Stimulated activated CD8-positive, alpha-beta memory T cell treated with anti-CD3 and anti-CD28 coated beads, Interleukin-4, amount 100 ng/mL, for 1 hour (primary cell): ENCODE data around the gene MAT2B.

Experiments
- DNase-seq, 2 donors: peaks; one replicate each; pipeline ENCODE4 v3.0.0-alpha.2; 2020; ENCODE audit warnings: low read depth in 2 of 2, low spot score in 1 of 2

MAT2B gene

DNA sequence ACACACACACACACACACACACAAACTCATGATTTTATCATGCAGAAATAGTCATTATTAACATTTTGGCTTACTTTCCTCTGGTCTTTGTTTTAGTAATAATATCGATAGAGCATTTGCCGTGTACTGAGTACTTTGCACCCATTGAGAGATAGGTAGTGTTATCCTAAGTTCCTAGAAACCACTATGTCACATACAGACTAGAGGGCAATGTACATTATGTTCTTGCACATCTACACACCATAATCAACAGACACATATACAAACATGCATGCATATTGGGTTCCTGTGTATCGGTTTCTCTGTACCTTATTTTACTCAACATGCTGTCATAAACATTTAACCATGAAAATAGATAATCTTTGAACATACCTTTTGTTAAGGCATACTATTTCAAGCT, 45.7 kb downstream of the MAT2B start:
- no peak for DNase-seq

DNA sequence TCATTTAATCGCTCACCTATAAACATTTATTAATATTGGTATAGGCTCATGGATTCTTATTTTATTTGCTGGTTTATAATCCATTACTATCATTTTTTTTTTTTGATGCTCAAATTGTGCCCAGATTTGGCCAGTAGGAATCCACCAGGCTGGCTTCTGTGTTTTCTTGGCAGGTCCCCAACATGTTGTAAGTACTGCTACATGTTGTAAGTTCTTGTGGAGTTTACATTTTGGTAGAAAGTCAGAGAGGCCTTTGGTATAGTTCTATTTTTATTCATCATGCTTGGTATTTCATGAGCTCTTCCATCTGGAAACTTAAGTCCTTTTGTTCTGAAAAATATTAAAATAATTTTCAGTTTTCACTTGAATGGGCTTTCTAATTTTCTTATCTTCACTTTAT, 47.1 kb downstream of the MAT2B start:
- DNase-seq = no peak

DNA sequence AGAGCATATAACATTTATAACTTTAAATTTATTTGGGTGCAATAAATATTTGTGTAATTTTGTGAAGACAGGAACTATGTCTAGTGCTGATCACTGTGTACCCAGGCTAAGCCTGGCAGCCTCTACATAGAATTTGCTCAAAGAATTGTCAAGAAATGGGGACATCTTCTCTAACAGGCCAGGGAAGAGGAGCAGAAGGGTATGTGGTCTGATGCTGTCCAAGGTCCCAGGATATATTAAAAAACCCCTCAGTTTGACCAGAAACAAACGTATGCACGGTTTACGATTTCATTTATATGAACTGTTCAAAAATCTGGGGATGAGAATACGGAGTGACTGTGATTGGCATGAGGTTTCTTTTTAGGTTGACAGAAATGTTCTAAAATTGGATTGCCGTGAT, 55.9 kb downstream of the MAT2B start:
- no peak for DNase-seq

DNA sequence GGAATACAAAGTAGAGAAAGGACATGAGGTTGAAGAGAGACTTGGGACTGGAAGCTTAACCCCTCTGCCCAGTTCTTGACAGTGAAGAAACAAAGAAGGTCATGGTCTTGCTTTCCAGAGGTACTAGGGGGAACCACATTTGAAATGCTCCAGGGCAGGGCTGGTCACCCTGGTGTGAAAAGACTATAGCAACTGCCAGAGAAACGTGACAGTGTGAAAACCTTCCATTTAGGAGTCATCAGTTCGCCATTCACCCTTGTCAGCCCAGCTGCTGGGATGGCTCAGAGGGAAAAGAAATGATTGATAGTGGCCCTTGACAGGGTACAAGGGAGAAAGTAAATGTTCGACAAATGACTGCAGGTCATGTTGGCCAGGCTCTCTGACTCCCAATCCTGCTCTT, 56.7 kb downstream of the MAT2B start:
- no peak for DNase-seq

DNA sequence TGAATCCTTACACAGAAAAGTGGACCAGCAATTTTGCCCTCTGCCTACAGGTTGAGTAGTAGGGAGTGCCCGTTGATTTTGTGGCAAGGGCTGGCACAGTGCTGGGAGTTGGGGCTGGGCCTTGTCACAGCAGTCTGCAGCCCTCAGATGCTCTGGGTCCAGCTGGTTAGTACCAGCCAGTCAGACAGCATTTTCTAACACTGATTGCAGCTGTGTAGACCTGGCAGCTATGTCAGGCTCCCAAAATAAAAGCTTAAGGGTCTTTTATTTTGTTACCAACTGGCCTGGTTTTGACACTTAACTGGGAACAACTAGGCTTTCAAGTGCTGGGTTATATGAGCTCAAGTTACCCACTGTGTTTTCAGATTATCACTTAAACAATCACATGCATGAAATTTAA, 57.7 kb downstream of the MAT2B start:
- DNase-seq = no peak

DNA sequence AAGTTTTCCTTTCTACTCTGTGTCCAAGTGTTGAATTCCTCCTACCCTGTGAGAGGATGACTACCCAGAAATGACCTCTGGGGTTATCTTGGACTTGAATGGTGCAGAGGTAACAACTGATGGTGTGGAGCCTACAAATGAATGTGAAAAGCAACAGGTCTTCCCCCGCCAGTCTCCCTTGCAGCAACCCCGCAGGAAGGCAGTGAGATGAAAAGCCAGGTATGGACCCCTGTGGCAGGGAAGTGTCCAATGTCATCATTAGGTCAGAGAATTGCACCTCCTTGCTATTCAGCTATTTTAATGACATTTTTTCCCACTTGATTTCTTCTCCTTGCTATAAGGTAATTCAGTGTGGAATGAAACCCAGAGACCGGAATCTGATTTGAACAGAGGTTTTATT, 58.5 kb downstream of the MAT2B start:
- no peak for DNase-seq

DNA sequence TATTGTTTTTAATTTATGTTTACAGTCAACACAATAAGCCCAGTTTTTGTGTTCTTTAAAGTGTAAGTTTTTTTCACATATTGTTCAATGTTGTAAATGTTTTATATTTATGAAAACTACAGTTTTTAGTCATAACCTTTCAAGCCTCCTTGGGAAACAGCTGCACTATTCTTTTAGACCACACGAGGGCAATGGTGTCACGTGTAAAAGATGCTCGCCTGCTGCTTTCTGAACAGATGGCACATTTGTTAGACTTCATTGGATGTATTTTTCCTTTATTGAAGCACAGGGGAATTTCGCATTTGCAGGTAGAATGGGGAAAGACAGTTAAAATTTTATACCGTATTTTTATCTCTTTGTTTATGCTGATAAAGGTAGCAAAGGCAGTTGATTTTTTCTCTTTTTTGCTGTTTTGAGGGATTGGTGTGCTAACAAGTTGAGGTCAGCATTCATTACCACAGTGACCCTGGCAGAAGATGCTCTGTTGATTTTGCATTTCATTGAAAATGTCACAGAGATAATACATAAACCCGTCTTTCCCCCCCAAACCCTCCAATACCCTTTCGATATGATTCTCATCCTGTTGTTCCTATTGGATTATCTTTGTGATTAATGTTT, 59.0 kb downstream of the MAT2B start:
- peak; percentile 17 to 28 for DNase-seq

DNA sequence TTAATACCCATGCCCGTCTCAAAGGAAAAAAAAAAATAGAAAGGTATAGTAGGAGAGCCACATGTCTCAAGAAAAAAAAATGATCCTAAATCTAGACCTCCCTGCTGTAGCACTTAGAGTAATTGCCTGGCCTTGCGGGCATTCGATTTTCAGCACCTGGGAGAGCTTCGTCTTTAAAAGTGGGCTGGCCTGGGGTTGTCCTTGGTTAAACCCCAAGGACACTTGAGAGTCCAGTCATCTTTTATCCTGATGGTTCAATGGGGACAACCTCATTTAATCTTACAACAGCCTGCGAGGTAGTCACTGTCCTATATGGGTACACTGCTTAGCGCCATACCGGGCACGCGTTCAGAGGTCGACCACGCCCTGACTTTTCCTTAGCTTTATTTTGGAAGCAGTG, 60.1 kb downstream of the MAT2B start:
- DNase-seq = no peak

DNA sequence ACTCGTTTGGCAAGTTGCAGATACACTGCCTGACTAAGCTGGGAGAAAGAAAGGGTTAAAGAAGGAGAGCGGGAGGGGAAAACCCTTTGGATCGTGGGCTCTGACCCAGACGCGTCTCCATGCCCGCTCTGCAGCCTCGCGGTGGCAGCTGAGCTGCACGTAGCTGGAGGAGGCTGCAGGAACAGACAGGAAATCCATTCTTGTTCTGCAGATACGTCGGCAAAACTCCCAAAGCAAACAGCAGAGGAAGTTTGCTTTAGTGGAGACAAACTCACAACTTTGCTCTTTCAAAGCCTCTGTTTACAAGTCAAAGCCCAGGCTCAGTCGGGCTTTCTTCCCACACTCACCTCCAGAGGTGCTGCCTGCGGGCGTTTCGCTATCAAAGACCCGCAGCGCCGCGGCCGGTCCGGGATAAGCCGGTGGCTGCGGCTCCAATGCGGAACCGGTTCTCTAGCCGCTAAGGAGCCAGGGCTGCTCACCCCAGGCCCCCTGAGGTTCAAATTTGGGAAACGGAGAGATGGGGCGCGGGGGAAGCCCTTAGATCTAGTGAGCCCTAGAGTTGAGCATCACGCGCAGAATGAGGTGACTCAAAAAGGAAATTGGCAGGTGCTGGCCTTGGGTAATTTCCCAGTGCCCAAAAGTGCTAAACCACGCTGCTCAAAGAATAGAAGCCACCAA, 60.7 kb downstream of the MAT2B start:
- no peak for DNase-seq

DNA sequence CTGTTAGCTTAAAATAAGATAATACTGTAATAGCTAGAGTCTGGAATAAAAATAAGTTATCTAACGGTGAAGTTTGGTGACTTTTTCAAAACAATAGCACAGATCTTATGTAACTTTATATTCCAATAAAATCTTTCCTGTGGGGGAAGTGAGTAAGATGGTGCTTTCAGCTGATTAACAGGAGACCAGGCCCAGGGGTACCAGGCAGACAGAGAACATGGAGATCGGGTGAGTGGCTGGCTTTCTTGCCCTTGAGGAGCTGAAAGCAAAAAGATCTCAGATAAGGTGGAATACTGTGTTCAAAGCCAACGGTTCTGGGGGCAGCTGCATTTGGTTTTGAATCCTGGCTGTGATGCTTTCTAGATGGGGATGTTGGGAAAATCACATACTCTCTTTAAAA, 61.3 kb downstream of the MAT2B start:
- DNase-seq = no peak

DNA sequence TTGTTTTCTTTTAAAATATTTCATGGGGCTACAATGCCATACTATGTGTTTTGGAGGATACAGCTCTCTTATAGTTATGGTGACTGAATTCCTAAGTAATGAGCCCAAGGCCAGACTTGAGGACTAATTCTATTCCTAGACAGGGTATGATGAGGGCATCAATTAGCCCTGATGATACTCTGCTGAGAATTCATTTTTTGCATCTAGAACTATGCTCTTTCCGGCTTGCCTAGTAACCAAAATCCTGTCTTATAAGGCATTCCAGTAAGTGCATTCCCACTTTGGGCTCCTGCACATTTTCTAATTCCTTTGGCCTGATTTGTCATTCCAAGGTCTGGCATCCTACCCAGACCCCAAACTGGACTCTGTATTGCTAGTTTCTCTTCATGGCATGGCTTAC, 62.4 kb downstream of the MAT2B start:
- DNase-seq = no peak
